WTC11 (cell line): ENCODE data around the gene UBE2J2. TPM values are rescaled to one million over a fixed set of nuclear protein-coding genes. Genes with fewer than 3 reads are reported as not detected.
A peak's percentile ranks its signal among the peaks of the same experiment; 100 is the strongest.

ENCODE experiments used
- ATAC-seq: fragments of 200-7000 bp; cut with Tn5 transposase; 2 replicates; pipeline ENCODE4 v1.10.0; 2021; ENCODE audit warnings: mild to moderate bottlenecking, moderate library complexity
- CTCF ChIA-PET: fragments of 300-600 bp; sonication (Branson Sonifier 250); formaldehyde crosslinking; loops from one replicate; lab custom pipeline; 2021; ENCODE audit warnings: antibody characterized with exemption; lab: Charles Lee
- POLR2A ChIA-PET: fragments of 350-600 bp; sonication (Branson Sonifier 250); formaldehyde crosslinking; loops from one replicate; lab custom pipeline; 2021; ENCODE audit warnings: antibody characterized with exemption; lab: Charles Lee
- DNase-seq: peaks from one replicate; pipeline ENCODE4 v3.0.0; 2021; ENCODE audit warnings: low spot score
- H3K27ac Mint-ChIP-seq: 2 replicates; pipeline ENCODE4 v1.8.0; 2021; ENCODE audit warnings: mixed read lengths
- H3K27me3 Mint-ChIP-seq: 2 replicates; pipeline ENCODE4 v1.8.0; 2021; ENCODE audit warnings: low read depth, mild to moderate bottlenecking, moderate library complexity, mixed read lengths
- H3K36me3 Mint-ChIP-seq: 2 replicates; pipeline ENCODE4 v1.8.0; 2021; ENCODE audit warnings: mixed read lengths
- H3K4me1 Mint-ChIP-seq: 2 replicates; pipeline ENCODE4 v1.8.0; 2022; ENCODE audit warnings: mixed read lengths
- H3K4me3 Mint-ChIP-seq: 2 replicates; pipeline ENCODE4 v1.8.0; 2021; ENCODE audit warnings: mild to moderate bottlenecking, moderate library complexity, mixed read lengths
- H3K9me3 Mint-ChIP-seq: 2 replicates; pipeline ENCODE4 v1.8.0; 2021; ENCODE audit warnings: mixed read lengths
- EMX1 ChIP-seq: fragments of 250-450 bp; sonication (Bioruptor Pico); IDR thresholded peaks from 2 replicates; pipeline ENCODE4 v1.8.0; 2021; ENCODE audit warnings: mild to moderate bottlenecking
- IRF2 ChIP-seq: sonication (generic); formaldehyde crosslinking; IDR thresholded peaks from 2 replicates; pipeline ENCODE4 v1.8.0; 2022; ENCODE audit warnings: low read depth, missing genetic modification reagents, borderline replicate concordance
- NFE2L1 ChIP-seq: sonication (generic); formaldehyde crosslinking; IDR thresholded peaks from 2 replicates; pipeline ENCODE4 v1.8.1; 2023; ENCODE audit warnings: missing genetic modification reagents
- NR1H2 ChIP-seq: sonication (generic); formaldehyde crosslinking; IDR thresholded peaks from 2 replicates; pipeline ENCODE4 v1.9.0; 2021; ENCODE audit warnings: mild to moderate bottlenecking, moderate library complexity, missing genetic modification reagents
- OVOL2 ChIP-seq: fragments of 250-450 bp; sonication (Bioruptor Pico); IDR thresholded peaks from 2 replicates; pipeline ENCODE4 v1.9.0; 2021; ENCODE audit warnings: mild to moderate bottlenecking, borderline replicate concordance
- TCF7 ChIP-seq: sonication (generic); formaldehyde crosslinking; IDR thresholded peaks from 2 replicates; pipeline ENCODE4 v1.8.0; 2022; ENCODE audit warnings: mild to moderate bottlenecking, low read depth, missing genetic modification reagents, moderate library complexity
- TEAD1 ChIP-seq: sonication (generic); formaldehyde crosslinking; IDR thresholded peaks from 2 replicates; pipeline ENCODE4 v1.8.0; 2022; ENCODE audit warnings: mild to moderate bottlenecking, missing genetic modification reagents
- ZNF232 ChIP-seq: sonication (generic); formaldehyde crosslinking; IDR thresholded peaks from 2 replicates; pipeline ENCODE4 v1.8.0; 2022; ENCODE audit warnings: mild to moderate bottlenecking, missing genetic modification reagents
- ZNF317 ChIP-seq: sonication (generic); formaldehyde crosslinking; IDR thresholded peaks from 2 replicates; pipeline ENCODE4 v1.8.1; 2023; ENCODE audit warnings: low read depth, mild to moderate bottlenecking, moderate library complexity, missing genetic modification reagents, borderline replicate concordance
- ZNF396 ChIP-seq: fragments of 250-450 bp; sonication (Bioruptor Pico); IDR thresholded peaks from 2 replicates; pipeline ENCODE4 v1.8.0; 2021; ENCODE audit warnings: mild to moderate bottlenecking, moderate library complexity, borderline replicate concordance
- total RNA-seq: library from RNA; stranded (reverse); gene quantifications from 3 replicates; pipeline ENCODE4 v1.2.3, GENCODE V29; 2021
- TF ChIP-seq, protein P1 (sequence below): sonication (generic); formaldehyde crosslinking; IDR thresholded peaks from 2 replicates; pipeline ENCODE4 v1.8.1; 2023; ENCODE audit warnings: mild to moderate bottlenecking, missing genetic modification reagents, borderline replicate concordance
- TF ChIP-seq, protein P2 (sequence below): sonication (generic); formaldehyde crosslinking; IDR thresholded peaks from 2 replicates; pipeline ENCODE4 v1.8.0; 2022; ENCODE audit warnings: missing genetic modification reagents
- TF ChIP-seq, protein P3 (sequence below): sonication (generic); formaldehyde crosslinking; IDR thresholded peaks from 2 replicates; pipeline ENCODE4 v1.8.0; 2022; ENCODE audit warnings: mild to moderate bottlenecking, missing genetic modification reagents
- TF ChIP-seq, protein P4 (sequence below): fragments of 250-450 bp; sonication (Bioruptor Pico); IDR thresholded peaks from 2 replicates; pipeline ENCODE4 v1.9.0; 2021; ENCODE audit warnings: mild to moderate bottlenecking
- TF ChIP-seq, protein P5 (sequence below): sonication (generic); formaldehyde crosslinking; IDR thresholded peaks from 2 replicates; pipeline ENCODE4 v1.8.0; 2022; ENCODE audit warnings: mild to moderate bottlenecking, missing genetic modification reagents
- TF ChIP-seq, protein P6 (sequence below): sonication (generic); formaldehyde crosslinking; IDR thresholded peaks from 2 replicates; pipeline ENCODE4 v1.8.0; 2022; ENCODE audit warnings: mild to moderate bottlenecking, missing genetic modification reagents
- TF ChIP-seq, protein P7 (sequence below): sonication (generic); formaldehyde crosslinking; IDR thresholded peaks from 2 replicates; pipeline ENCODE4 v1.8.1; 2022; ENCODE audit warnings: mild to moderate bottlenecking, moderate library complexity, missing genetic modification reagents

The UBE2J2 gene
- total RNA-seq, 1 experiment from 2014 or later = 72.2 TPM

DNA sequence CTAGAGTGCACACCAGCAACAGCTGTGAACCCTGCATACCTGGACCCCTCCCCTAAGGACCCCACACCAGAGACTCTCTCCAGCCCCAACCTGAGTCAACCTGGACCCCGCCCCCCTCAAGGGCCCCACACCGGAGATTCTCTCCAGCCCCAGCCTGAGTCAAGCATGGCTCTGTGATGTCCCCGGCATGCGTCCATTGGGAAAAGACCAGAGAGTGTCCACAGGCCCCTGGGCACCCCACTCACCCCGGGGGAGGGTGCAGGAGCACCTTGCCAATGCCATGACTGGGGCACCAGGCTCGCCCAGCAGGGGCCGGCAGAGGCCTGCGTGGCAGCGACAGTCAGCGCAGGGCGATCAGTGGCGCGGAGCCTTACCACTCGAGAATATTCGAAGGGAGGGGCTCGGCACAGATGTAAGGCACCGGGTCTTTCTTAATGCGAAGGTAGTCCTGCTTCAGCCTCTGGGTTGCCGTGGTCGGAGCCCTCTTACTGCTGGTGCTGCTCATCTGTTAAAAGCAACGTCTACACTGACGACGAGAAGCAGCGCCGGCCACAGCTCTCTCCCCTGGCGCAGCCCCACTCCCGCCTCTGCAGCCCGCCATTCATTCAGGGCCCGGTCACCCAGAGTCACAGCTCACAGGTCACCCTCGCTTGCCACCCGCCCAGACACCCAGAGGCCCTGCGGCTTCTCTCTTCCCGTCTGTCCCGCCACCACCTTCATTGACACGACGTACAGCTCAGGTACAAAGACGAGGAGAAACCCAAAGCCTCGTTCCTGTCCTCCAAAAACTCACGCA lies 6.0 kb downstream of the UBE2J2 start:
- ATAC-seq (no peak), DNase-seq (no peak)
- ChIA-PET CTCF (interaction anchor here (0.8 kb wide), 1 partner anchor 28 kb away, joined by 3 read pairs; no protein-coding TSS in a partner anchor), POLR2A (interaction anchor here (0.6 kb wide), 1 partner anchor 20 kb away, joined by 4 read pairs; no protein-coding TSS in a partner anchor)
- TF ChIP-seq OVOL2 (CRISPR knock-in tag) = no peak
- TF ChIP-seq NFE2L1 (CRISPR knock-in tag) = no peak
- no peak for TF ChIP-seq TEAD1
- TF ChIP-seq, protein P1, sequence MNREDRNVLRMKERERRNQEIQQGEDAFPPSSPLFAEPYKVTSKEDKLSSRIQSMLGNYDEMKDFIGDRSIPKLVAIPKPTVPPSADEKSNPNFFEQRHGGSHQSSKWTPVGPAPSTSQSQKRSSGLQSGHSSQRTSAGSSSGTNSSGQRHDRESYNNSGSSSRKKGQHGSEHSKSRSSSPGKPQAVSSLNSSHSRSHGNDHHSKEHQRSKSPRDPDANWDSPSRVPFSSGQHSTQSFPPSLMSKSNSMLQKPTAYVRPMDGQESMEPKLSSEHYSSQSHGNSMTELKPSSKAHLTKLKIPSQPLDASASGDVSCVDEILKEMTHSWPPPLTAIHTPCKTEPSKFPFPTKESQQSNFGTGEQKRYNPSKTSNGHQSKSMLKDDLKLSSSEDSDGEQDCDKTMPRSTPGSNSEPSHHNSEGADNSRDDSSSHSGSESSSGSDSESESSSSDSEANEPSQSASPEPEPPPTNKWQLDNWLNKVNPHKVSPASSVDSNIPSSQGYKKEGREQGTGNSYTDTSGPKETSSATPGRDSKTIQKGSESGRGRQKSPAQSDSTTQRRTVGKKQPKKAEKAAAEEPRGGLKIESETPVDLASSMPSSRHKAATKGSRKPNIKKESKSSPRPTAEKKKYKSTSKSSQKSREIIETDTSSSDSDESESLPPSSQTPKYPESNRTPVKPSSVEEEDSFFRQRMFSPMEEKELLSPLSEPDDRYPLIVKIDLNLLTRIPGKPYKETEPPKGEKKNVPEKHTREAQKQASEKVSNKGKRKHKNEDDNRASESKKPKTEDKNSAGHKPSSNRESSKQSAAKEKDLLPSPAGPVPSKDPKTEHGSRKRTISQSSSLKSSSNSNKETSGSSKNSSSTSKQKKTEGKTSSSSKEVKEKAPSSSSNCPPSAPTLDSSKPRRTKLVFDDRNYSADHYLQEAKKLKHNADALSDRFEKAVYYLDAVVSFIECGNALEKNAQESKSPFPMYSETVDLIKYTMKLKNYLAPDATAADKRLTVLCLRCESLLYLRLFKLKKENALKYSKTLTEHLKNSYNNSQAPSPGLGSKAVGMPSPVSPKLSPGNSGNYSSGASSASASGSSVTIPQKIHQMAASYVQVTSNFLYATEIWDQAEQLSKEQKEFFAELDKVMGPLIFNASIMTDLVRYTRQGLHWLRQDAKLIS (CRISPR knock-in tag) = no peak
- TF ChIP-seq ZNF232 (CRISPR knock-in tag) = no peak
- TF ChIP-seq, protein P2, sequence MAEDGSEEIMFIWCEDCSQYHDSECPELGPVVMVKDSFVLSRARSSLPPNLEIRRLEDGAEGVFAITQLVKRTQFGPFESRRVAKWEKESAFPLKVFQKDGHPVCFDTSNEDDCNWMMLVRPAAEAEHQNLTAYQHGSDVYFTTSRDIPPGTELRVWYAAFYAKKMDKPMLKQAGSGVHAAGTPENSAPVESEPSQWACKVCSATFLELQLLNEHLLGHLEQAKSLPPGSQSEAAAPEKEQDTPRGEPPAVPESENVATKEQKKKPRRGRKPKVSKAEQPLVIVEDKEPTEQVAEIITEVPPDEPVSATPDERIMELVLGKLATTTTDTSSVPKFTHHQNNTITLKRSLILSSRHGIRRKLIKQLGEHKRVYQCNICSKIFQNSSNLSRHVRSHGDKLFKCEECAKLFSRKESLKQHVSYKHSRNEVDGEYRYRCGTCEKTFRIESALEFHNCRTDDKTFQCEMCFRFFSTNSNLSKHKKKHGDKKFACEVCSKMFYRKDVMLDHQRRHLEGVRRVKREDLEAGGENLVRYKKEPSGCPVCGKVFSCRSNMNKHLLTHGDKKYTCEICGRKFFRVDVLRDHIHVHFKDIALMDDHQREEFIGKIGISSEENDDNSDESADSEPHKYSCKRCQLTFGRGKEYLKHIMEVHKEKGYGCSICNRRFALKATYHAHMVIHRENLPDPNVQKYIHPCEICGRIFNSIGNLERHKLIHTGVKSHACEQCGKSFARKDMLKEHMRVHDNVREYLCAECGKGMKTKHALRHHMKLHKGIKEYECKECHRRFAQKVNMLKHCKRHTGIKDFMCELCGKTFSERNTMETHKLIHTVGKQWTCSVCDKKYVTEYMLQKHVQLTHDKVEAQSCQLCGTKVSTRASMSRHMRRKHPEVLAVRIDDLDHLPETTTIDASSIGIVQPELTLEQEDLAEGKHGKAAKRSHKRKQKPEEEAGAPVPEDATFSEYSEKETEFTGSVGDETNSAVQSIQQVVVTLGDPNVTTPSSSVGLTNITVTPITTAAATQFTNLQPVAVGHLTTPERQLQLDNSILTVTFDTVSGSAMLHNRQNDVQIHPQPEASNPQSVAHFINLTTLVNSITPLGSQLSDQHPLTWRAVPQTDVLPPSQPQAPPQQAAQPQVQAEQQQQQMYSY (CRISPR knock-in tag) = no peak
- TF ChIP-seq ZNF317 (CRISPR knock-in tag) = no peak
- no peak for TF ChIP-seq EMX1
- TF ChIP-seq, protein P3, sequence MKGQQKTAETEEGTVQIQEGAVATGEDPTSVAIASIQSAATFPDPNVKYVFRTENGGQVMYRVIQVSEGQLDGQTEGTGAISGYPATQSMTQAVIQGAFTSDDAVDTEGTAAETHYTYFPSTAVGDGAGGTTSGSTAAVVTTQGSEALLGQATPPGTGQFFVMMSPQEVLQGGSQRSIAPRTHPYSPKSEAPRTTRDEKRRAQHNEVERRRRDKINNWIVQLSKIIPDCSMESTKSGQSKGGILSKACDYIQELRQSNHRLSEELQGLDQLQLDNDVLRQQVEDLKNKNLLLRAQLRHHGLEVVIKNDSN (CRISPR knock-in tag) = no peak
- TF ChIP-seq, protein P4, sequence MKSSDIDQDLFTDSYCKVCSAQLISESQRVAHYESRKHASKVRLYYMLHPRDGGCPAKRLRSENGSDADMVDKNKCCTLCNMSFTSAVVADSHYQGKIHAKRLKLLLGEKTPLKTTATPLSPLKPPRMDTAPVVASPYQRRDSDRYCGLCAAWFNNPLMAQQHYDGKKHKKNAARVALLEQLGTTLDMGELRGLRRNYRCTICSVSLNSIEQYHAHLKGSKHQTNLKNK (CRISPR knock-in tag) = no peak
- no peak for TF ChIP-seq ZNF396 (CRISPR knock-in tag)
- TF ChIP-seq IRF2 (CRISPR knock-in tag) = no peak
- no peak for TF ChIP-seq TCF7 (CRISPR knock-in tag)
- H3K4me3 Mint-ChIP-seq = no peak overlapping the region
- no peak overlapping the region for H3K27ac Mint-ChIP-seq
- peaks cover 18% of the 10 kb centered on the region for H3K4me1 Mint-ChIP-seq
- no peaks in the 10 kb centered on the region for H3K27me3 Mint-ChIP-seq
- peaks cover 26% of the 10 kb centered on the region for H3K36me3 Mint-ChIP-seq
- H3K9me3 Mint-ChIP-seq = no peaks in the 10 kb centered on the region

DNA sequence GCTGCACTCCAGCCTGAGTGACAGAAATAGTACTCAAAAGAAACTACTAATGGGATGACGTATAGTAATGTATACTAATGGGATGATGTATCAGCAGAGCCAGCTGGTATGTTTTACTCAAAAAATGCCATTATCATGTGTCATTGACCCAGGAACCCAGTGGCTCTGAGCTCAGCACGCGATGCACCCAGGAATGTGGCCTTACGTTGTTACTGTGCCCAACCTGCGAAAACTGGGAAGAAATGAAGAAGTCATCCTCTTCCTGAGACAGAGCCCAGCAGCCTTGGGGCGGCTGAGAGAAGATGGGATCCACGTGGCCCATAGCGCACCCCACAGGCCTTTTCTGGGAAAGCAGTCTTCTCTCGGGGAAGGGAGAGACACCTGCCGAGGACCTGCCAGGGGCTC lies 8.8 kb downstream of the UBE2J2 start:
- Mint-ChIP-seq H3K4me3 (no peak overlapping the region), H3K36me3 (peaks cover 42% of the 10 kb centered on the region), H3K9me3 (no peaks in the 10 kb centered on the region), H3K4me1 (0 out of 2 replicates have a peak, but pooled peaks cover under 1% of the 10 kb centered on the region), H3K27me3 (no peaks in the 10 kb centered on the region), H3K27ac (no peak overlapping the region)
- ATAC-seq (peak; percentile 79), DNase-seq (peak; percentile 69)
- ChIA-PET POLR2A (no interaction called here), CTCF (interaction anchor here (0.9 to 2.0 kb wide), 3 partner anchors 9 to 84 kb away, joined by 3 to 6 read pairs (median 5); partner anchors contain the start of gene UBE2J2)
- TF ChIP-seq, protein P5, sequence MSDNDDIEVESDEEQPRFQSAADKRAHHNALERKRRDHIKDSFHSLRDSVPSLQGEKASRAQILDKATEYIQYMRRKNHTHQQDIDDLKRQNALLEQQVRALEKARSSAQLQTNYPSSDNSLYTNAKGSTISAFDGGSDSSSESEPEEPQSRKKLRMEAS (CRISPR knock-in tag) = 0 out of 2 replicates have a peak, but pooled peaks have one; percentile 35
- TF ChIP-seq, protein P6, sequence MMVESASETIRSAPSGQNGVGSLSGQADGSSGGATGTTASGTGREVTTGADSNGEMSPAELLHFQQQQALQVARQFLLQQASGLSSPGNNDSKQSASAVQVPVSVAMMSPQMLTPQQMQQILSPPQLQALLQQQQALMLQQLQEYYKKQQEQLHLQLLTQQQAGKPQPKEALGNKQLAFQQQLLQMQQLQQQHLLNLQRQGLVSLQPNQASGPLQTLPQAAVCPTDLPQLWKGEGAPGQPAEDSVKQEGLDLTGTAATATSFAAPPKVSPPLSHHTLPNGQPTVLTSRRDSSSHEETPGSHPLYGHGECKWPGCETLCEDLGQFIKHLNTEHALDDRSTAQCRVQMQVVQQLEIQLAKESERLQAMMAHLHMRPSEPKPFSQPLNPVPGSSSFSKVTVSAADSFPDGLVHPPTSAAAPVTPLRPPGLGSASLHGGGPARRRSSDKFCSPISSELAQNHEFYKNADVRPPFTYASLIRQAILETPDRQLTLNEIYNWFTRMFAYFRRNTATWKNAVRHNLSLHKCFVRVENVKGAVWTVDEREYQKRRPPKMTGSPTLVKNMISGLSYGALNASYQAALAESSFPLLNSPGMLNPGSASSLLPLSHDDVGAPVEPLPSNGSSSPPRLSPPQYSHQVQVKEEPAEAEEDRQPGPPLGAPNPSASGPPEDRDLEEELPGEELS (CRISPR knock-in tag) = no peak
- no peak for TF ChIP-seq NR1H2 (CRISPR knock-in tag)
- TF ChIP-seq, protein P7, sequence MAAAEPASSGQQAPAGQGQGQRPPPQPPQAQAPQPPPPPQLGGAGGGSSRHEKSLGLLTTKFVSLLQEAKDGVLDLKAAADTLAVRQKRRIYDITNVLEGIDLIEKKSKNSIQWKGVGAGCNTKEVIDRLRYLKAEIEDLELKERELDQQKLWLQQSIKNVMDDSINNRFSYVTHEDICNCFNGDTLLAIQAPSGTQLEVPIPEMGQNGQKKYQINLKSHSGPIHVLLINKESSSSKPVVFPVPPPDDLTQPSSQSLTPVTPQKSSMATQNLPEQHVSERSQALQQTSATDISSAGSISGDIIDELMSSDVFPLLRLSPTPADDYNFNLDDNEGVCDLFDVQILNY (CRISPR knock-in tag) = 0 out of 2 replicates have a peak, but pooled peaks have one; percentile 16
